Upper lobe of left lung (tissue), 4 donors: Measurements from ENCODE around the gene CCDC77.

Experiments
- POLR2A ChIP-seq, 4 donors: fragments of 450-650 bp; IDR thresholded peaks; one replicate each; pipeline ENCODE4 v1.5.1; 2016 to 2017; ENCODE audit warnings: antibody characterized with exemption in 4 of 4, mild to moderate bottlenecking in 2 of 4
- TF ChIP-seq, protein P1 (sequence below), 6 experiments: fragments of 450-650 bp in 4 of 6; fragments of 200-600 bp in 2 of 6; sonication (generic) in 2 of 6; IDR thresholded peaks; one replicate each; pipeline ENCODE4 v1.5.1; 2016 to 2019; ENCODE audit warnings: antibody characterized with exemption in 6 of 6

GRCh38 chr12:467591-467990, 66.1 kb downstream of the CCDC77 start:
- no peak for TF ChIP-seq POLR2A (IDR thresholded peaks at IDR 0.05)
- TF ChIP-seq, protein P1, sequence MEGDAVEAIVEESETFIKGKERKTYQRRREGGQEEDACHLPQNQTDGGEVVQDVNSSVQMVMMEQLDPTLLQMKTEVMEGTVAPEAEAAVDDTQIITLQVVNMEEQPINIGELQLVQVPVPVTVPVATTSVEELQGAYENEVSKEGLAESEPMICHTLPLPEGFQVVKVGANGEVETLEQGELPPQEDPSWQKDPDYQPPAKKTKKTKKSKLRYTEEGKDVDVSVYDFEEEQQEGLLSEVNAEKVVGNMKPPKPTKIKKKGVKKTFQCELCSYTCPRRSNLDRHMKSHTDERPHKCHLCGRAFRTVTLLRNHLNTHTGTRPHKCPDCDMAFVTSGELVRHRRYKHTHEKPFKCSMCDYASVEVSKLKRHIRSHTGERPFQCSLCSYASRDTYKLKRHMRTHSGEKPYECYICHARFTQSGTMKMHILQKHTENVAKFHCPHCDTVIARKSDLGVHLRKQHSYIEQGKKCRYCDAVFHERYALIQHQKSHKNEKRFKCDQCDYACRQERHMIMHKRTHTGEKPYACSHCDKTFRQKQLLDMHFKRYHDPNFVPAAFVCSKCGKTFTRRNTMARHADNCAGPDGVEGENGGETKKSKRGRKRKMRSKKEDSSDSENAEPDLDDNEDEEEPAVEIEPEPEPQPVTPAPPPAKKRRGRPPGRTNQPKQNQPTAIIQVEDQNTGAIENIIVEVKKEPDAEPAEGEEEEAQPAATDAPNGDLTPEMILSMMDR (IDR thresholded peaks at IDR 0.05): no peak
